Peyer's patch (tissue), 4 donors: ENCODE data around the gene RFTN1.

Experiments used
- CTCF ChIP-seq, 6 experiments: fragments of 450-650 bp in 4 of 6; fragments of 200-600 bp in 2 of 6; sonication (generic) in 1 of 6; IDR thresholded peaks; one replicate each; pipeline ENCODE4 v1.5.1; 2017 to 2019; ENCODE audit warnings: antibody characterized with exemption in 6 of 6, mild to moderate bottlenecking in 3 of 6, moderate library complexity in 1 of 6
- POLR2A ChIP-seq, 2 donors: fragments of 450-650 bp; IDR thresholded peaks; one replicate each; pipeline ENCODE4 v1.5.1; 2017; ENCODE audit warnings: antibody characterized with exemption in 2 of 2, mild to moderate bottlenecking in 2 of 2, moderate library complexity in 2 of 2

GRCh38 chr3:16304061-16305010 lies 209.2 kb downstream of the RFTN1 start:
- TF ChIP-seq CTCF (IDR thresholded peaks at IDR 0.05) (no peak), POLR2A (IDR thresholded peaks at IDR 0.05) (no peak)
